ENCODE results near the gene FOSL1.

FOSL1 gene

DNA sequence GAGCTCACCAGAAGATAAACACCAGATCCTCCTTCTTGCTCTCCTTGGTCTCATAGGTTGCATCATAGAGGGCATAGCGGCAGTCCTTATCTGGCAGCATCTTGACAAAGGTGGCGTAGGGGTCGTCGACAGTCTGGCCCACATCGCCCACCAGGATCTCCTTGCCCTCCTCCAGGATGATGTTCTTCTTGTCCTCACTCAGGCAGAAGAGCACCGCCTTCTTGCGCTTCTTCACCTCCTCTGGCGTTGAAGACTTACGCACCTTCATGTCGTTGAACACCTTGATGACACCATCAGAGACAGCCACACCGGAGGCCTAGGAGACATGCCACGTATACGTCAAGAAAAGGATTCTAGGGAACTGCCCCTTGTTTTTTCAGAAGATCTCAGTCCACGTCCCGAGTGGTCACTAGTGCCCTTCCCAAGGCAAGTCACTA is 44.2 kb downstream of the FOSL1 start:
- DNase-seq (ENCODE audit: extremely low spot score): no peak
- CTCF ChIA-PET: no interaction called here
- TF ChIP-seq HDGF (IDR thresholded peaks at IDR 0.05; ENCODE audit: borderline replicate concordance) (no peak), TARDBP (IDR thresholded peaks at IDR 0.05) (no peak)
- POLR2A ChIA-PET: interaction anchor here (17.2 kb wide), 1 partner anchor 33 kb away, joined by 289 read pairs; the partner anchor contains the start of genes CCDC85B and FIBP

DNA sequence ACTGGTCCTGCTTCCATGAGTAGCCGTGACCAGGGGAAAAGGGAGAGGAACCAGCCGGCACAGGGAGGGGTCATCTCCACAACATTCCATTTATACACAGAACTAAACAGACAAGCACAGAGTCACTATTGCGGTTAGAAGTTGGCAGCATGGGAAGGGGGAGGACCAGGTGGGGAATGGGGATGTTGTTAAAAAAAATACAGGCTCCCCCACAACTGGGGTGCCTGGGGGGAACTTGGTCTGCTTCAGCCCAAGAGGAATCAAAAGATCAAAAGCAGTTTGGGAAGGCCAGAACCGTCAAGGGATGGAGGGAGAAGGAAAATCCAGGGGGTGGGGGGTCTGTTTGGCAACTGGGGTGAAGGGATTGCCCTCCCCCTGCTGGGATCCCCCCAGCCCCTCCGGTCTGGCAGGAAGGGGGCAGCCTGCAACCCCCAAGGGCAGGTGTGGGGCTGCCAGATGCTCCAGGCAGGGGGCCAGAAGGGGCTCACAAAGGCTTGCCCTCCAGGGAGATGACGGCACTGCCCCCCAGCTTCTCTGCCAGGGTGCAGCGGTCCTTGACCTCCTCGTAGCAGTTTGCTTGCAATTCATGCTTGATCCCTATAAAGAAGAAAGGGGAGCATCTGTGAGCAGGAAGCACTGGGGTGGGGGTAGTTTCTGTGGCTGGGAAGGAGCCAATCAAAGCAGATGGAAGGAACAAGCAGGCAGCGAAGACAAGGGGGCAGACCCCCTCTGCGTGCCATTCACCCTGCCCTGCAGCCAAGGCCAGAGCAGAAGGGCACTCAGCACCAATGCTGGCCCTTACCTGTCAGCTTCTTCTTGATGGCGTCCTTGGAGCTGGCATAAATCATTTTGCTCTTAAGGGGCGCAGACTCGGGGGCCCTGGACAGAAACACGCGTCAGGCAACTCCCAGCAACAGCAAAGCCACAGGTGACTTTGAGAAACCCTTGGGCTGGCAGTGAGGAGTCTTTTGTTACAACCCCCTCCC is 45.0 kb downstream of the FOSL1 start:
- ChIA-PET CTCF (no interaction called here), POLR2A (interaction anchor here (17.2 kb wide), 1 partner anchor 34 kb away, joined by 289 read pairs; the partner anchor contains the start of genes CCDC85B and FIBP)
- DNase-seq (ENCODE audit: extremely low spot score): no peak

DNA sequence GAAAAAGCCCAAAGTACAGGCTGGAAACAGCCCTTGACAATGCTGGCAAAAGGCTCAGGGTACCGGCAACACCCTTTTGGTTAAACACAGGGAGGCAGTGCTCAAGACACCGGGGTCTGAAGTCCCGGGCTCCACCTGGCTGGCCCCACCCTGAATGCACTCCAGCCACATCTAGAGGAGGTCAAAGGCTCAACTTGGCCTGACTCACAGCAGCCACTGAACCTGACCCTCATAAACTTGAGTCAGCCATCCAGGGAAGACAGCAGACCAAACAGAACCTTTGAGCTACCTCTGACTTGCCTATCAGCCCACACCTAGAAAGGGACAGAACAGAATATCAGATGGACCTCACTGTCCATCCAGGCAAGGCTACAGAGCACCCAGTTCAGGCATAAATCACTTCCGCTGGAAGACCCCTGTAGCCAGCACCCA is 46.0 kb downstream of the FOSL1 start:
- DNase-seq (ENCODE audit: extremely low spot score): no peak
- CTCF ChIA-PET: no interaction called here
- POLR2A ChIA-PET: interaction anchor here (2.1 kb wide), 1 partner anchor 35 kb away, joined by 14 read pairs; the partner anchor contains the start of genes CCDC85B and FIBP
- TF ChIP-seq SP1 (IDR thresholded peaks at IDR 0.05) (no peak), TARDBP (IDR thresholded peaks at IDR 0.05) (no peak), ARNT (IDR thresholded peaks at IDR 0.05) (no peak), ZNF384 (IDR thresholded peaks at IDR 0.05) (no peak), BHLHE40 (IDR thresholded peaks at IDR 0.05; ENCODE audit: borderline replicate concordance) (no peak), FOXK2 (IDR thresholded peaks at IDR 0.05) (no peak), LEF1 (IDR thresholded peaks at IDR 0.05; ENCODE audit: borderline replicate concordance) (no peak), HDGF (IDR thresholded peaks at IDR 0.05; ENCODE audit: borderline replicate concordance) (no peak), FOXA1 (IDR thresholded peaks at IDR 0.05) (no peak), CTBP1 (IDR thresholded peaks at IDR 0.05; ENCODE audit: borderline replicate concordance) (no peak), ELF4 (IDR thresholded peaks at IDR 0.05) (no peak), L3MBTL2 (conservative IDR thresholded peaks at IDR 0.05) (no peak)

More for the DNA sequence above, 45.0 kb downstream of the FOSL1 start:
- TF ChIP-seq FOXA1 (IDR thresholded peaks at IDR 0.05) (no peak), BHLHE40 (IDR thresholded peaks at IDR 0.05; ENCODE audit: borderline replicate concordance) (no peak)

DNA sequence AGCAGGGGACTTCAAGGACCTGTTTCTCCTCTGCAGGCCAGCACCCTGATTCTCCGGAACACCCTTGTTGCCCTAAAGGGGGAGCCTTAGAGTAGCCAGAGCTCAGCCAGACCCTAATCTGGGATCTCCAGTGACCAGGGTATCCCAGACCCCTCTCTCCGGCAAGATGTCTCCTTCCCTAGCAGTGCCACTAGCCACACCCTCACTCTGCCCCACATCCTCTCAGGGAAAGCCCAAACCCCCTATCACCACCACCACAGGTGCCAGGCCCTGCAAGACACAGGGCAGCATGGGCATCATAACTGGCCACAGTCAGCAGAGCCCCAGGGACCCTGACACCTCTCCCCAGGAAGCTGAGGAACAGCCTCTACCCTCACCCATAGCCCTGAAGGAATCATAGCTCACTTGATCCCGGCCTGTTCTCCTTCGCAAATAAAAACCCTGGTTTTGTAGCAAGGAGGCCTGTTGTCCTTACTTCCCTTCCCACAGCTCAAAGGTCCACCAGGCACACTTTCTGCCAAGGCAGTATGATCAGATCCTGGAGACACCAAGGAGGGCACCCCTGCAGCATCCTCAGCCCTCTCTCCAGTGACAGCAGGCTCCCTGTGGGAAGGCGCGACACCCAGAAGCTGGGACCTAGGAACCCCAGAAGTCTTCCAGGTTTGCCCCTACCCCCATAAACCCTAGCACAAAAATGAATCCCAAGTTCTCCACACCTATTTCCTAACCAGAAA is 46.8 kb downstream of the FOSL1 start:
- CTCF ChIA-PET: no interaction called here
- POLR2A ChIA-PET: interaction anchor here (2.1 kb wide), 1 partner anchor 36 kb away, joined by 14 read pairs; the partner anchor contains the start of genes CCDC85B and FIBP

DNA sequence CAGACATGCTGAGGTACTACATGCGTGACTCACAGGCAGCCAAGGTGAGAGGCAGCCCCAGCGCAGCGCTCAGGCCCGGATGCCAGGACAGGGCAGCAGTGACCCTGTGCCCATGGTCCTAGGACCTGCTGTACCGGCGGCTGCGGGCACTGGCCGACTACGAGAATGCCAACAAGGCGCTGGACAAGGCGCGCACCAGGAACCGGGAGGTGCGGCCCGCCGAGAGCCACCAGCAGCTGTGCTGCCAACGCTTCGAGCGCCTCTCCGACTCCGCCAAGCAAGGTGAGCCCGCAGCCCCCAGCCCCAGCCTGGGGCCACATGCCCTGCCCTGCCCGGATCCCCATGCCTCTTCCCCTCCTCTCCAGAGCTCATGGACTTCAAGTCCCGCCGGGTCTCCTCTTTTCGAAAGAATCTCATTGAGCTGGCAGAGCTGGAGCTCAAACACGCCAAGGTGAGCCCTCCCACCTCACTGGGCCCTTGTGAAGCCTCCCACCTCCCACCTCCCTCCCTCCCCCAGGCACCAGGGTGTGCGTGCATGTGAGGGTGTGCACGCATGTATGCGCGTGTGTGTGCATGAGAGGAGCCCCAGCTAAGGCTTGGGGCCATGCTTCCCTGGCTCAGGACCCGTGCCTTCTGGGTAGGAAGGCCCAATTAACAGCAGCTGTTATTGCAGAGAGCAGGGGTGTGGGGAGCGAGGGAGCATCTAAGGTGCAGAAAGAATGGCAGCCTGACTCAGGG is 47.5 kb downstream of the FOSL1 start:
- no peak for DNase-seq (ENCODE audit: extremely low spot score)
- ChIA-PET POLR2A (interaction anchor here (2.1 to 7.1 kb wide), 2 partner anchors 7 to 36 kb away, joined by 14 to 44 read pairs; partner anchors contain the start of genes CCDC85B, FIBP and MUS81), CTCF (interaction anchor here (0.7 kb wide), 1 partner anchor 14 kb away, joined by 5 read pairs; no protein-coding TSS in a partner anchor)
- TF ChIP-seq TARDBP (IDR thresholded peaks at IDR 0.05) (no peak), ZNF384 (IDR thresholded peaks at IDR 0.05) (no peak), LEF1 (IDR thresholded peaks at IDR 0.05; ENCODE audit: borderline replicate concordance) (no peak), NFRKB (IDR thresholded peaks at IDR 0.05) (no peak), L3MBTL2 (conservative IDR thresholded peaks at IDR 0.05) (no peak), HDGF (IDR thresholded peaks at IDR 0.05; ENCODE audit: borderline replicate concordance) (no peak), ELF4 (IDR thresholded peaks at IDR 0.05) (no peak), SUZ12 (IDR thresholded peaks at IDR 0.05) (no peak), CTBP1 (IDR thresholded peaks at IDR 0.05; ENCODE audit: borderline replicate concordance) (no peak), FOXM1 (IDR thresholded peaks at IDR 0.05; ENCODE audit: borderline replicate concordance) (no peak)

More for the DNA sequence above, 46.8 kb downstream of the FOSL1 start:
- DNase-seq (ENCODE audit: extremely low spot score): no peak
- TF ChIP-seq, protein P1, sequence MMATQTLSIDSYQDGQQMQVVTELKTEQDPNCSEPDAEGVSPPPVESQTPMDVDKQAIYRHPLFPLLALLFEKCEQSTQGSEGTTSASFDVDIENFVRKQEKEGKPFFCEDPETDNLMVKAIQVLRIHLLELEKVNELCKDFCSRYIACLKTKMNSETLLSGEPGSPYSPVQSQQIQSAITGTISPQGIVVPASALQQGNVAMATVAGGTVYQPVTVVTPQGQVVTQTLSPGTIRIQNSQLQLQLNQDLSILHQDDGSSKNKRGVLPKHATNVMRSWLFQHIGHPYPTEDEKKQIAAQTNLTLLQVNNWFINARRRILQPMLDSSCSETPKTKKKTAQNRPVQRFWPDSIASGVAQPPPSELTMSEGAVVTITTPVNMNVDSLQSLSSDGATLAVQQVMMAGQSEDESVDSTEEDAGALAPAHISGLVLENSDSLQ (IDR thresholded peaks at IDR 0.05): no peak
- no peak for TF ChIP-seq L3MBTL2 (conservative IDR thresholded peaks at IDR 0.05)
- TF ChIP-seq LEF1 (IDR thresholded peaks at IDR 0.05; ENCODE audit: borderline replicate concordance): no peak
- no peak for TF ChIP-seq NFRKB (IDR thresholded peaks at IDR 0.05)
- no peak for TF ChIP-seq ARNT (IDR thresholded peaks at IDR 0.05)
- no peak for TF ChIP-seq ZNF384 (IDR thresholded peaks at IDR 0.05)
- no peak for TF ChIP-seq SP1 (IDR thresholded peaks at IDR 0.05)
- TF ChIP-seq FOXM1 (IDR thresholded peaks at IDR 0.05; ENCODE audit: borderline replicate concordance): no peak
- no peak for TF ChIP-seq BHLHE40 (IDR thresholded peaks at IDR 0.05; ENCODE audit: borderline replicate concordance)
- TF ChIP-seq TARDBP (IDR thresholded peaks at IDR 0.05): no peak
- no peak for TF ChIP-seq ELF4 (IDR thresholded peaks at IDR 0.05)
- no peak for TF ChIP-seq CTBP1 (IDR thresholded peaks at IDR 0.05; ENCODE audit: borderline replicate concordance)
- TF ChIP-seq FOXK2 (IDR thresholded peaks at IDR 0.05): no peak
- TF ChIP-seq SUZ12 (IDR thresholded peaks at IDR 0.05): no peak
- TF ChIP-seq FOXA1 (IDR thresholded peaks at IDR 0.05): no peak
- no peak for TF ChIP-seq HDGF (IDR thresholded peaks at IDR 0.05; ENCODE audit: borderline replicate concordance)
